Activated T-cell treated with anti-CD3 and anti-CD28 coated beads, Interleukin-2, amount 50 U/mL, for 1 hour (primary cell): ENCODE measurements around the gene RGS13.

Experiments
- DNase-seq: peaks from one replicate; pipeline ENCODE4 v3.0.0-alpha.2; 2020

RGS13 gene

DNA sequence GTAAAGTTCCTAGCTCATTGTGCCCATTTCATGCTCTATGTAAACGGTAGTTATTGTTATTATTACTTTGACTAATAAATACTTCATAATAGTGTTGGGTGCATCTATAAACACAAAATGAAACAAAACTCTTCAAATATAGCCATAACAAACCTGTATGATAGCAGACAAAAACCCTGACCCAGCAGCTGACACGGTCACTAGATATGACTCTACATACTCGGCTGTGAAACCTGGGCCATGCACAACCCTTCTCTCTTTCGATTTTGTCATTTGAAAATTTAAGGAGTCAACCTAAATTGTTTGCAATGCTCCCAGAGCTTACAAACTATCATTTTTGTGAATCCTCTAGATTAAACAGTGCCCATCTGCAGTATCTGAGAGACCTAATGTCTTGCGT, 8.0 kb upstream of the RGS13 start:
- DNase-seq, result no peak

DNA sequence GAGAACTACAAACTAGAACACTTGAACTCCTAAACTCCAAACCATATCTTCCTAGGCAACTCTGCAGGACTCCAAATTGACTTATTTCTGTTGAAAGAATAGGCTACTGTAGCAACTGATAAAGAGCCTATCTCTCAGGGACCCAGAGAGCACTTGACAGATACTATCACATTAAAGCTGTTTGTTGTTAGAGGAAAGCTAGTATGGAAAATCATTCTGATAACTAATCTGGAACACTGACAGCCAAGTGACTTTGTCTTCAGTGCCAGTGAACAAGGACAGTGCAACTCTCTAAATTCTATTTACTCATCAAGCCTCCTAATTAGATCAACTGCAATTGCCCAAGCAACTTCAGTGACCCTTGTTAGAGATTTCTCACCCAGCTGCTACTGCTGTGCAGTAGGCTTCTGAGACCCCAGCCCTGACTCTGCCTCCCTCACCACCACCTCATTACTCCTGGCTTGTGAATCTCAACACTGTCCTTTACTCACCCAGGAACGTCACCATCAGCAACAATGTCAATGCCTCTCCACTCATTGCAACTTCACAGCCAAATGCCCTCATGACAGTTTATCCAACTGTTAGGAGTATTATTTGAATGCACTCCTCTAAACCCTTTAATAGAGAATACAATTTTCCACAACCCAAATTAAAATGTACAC, 7.4 kb upstream of the RGS13 start:
- DNase-seq, result no peak

- DNase-seq, result no peak
Observed at GRCh38 chr1:192629612-192630011, 6.3 kb upstream of the RGS13 start.

DNA sequence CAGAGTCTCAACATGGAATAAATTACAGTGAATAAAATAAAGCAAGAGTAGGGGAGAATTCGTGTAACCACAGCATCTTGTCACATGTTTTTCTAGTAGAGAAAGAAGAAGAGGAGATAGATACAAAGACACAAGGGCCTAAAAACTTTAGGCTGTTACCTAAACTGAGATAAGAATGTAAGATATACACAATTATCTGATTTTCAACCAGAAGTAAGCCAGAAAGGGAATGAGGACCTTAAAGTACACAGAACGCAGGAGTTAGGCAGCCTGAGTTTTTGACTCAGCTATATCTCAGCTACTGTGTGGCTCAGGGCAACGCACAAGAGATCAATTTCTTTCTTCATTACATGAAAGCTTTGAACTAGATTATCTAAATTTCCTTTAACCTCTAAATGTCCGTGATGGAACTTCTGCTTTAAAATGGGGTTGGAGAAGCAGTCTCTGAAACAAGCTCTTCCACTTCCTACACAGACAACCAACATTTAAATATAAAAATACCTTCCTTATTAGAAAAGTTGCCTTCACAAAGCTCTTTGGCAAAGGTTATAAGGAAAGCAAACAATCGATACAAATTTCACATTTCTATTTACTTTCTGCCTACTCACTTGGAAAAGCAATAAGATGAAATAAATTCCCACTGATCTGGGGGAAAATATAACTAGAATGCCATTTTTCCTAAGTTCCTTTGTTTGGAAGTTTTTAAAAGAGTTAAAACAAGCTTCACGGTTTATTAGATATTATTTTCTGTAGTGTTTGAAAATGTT, 5.2 kb upstream of the RGS13 start:
- DNase-seq, result no peak

- no peak for DNase-seq
Observed at GRCh38 chr1:192631749-192632148, 4.2 kb upstream of the RGS13 start.

GRCh38 chr1:192632188-192632587, 3.8 kb upstream of the RGS13 start:
- no peak for DNase-seq

DNA sequence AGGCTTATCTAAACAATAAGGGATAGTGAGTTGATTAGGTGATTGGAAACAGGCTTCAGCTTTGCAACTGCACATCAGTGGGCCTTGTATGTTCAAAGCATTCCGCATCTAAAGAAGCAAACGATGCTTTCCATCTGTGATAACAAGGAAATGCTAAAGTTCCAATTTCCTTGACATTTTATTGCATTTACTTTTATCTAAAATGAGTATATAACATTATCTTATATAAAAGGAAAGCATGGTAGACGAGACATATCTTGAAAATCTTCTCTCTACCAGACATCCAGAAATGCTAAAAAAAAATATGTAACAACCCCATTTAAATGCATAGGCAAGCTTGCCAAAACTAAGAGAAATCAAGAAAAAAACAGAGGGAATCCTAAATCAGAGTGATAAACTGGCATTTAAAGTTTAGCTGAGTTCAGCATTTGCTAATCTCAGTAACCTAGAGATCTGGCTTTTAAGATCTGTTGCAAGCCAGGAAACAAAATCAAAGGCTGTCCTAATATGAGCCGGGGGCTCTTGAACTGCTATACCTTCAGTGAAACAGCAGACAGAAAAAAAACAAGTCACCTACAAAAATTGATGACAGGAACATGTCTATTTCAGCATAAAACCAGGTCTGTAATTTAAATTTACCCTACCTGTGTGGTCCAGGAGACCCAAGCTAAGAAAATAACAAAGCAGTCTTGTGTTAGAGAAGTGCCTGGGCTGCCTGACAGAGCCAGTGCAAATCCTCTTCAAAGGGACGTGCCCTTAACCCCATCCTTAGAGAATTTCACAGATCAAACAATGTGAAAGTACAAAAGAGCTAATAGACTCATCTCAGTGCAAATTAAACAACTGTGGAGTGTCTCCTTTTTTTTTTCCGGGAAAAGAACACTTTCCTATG, 3.1 kb upstream of the RGS13 start:
- no peak for DNase-seq

DNA sequence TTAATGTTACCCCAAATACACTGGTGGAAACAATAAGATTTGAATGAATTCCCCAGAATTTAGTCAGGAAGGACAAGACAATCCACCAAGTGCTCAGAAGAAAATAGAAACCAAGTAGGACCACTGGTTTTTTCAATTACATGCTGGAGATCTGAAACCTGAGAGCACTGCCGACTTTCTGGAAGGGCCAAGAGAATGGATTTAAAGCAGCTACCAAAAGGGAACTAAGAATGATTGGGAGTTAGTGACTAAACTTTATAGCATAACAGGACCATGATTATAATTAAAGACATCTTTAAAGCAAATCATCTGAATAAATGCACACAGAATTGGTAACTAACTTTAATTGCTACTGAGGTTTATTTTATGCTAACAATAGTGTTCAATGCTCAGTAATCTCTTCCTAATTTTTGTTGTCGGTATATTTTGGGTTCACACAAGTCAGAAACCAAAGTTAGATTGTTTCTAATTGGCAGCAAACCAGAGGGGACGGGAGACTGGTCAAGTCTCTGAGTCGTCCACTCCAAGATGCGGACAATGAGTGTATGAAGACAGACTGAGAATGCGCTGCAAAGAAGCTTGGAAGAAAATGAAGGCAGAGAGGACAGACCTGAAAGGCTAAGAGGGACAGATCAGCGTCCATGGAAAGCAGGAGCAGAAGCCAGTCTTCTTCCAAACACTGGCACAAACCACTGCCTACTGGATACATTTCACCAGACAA, 2.3 kb upstream of the RGS13 start:
- DNase-seq, result no peak

DNA sequence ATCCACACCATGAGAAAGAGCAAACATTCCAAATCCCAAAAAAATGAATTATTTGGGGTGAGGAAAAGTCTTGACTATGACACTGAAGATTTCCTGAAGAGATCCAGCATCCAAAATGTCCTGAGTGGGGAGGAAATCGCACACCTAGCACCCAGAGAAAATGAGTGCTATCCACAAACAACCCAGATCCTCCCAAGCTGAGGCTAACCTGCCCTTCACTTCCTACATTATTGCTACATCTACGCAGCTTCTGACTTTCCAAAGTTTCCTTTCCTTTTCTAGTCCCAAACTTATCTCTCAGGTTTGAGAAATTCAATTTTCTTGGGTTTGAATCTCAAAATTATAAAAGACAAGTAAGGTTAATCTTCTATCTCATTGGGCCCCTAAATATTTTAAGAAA, 906 bp upstream of the RGS13 start:
- no peak for DNase-seq

- DNase-seq, result no peak
Observed at GRCh38 chr1:192639607-192640368, 3.8 kb downstream of the RGS13 start.

DNA sequence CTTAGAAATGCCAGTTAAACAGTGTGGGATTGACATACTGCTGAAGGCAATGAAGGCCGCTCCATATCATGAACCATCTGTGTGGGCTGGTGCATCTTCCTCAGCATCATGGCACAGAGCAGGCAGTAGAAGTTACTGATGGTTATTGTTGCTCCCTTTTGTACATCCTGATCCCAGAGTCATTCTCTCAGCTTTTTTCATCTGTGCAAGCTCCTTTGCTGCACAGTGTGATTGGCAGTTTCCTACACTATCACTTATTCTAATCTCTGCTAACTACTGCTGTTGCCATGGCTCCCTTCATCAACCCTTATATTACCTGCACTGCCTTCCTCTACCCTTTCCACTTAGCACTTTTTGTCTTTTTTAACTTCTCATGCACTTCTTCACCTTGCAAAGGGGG, 16.2 kb downstream of the RGS13 start:
- no peak for DNase-seq

- no peak for DNase-seq
Observed at GRCh38 chr1:192654120-192654519, 18.2 kb downstream of the RGS13 start.

DNA sequence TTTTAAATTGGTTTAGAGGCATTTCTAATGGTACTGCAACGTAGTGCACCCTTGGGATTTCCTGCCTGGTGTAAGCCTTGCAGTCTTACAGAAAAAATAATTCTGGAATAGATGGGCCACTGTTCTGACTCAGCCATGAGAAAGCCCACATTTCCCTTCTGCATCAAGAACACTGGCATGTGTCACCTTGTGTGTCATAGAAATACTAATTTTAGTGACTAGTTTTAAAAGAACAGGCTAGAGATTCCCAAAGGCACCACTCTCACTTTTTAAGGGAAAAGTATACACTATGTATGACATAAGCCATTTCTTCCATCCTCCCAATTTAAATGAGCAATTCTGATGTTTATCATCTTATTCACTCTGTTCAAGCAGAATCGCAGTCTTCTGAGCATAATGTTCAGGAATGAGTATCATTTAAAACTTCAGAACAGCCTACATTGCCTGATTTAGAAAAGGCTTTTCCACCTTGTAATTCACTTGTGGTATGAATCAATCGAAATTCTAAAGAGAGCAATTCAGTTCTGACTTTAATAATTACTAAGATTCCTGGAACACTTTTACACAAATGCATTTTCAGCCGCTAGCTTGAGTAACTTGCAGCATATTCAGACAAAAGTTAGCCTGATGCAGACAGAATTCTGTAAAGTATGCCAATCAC, 18.8 kb downstream of the RGS13 start:
- no peak for DNase-seq

- no peak for DNase-seq
Observed at GRCh38 chr1:192657760-192658159, 21.8 kb downstream of the RGS13 start.

DNA sequence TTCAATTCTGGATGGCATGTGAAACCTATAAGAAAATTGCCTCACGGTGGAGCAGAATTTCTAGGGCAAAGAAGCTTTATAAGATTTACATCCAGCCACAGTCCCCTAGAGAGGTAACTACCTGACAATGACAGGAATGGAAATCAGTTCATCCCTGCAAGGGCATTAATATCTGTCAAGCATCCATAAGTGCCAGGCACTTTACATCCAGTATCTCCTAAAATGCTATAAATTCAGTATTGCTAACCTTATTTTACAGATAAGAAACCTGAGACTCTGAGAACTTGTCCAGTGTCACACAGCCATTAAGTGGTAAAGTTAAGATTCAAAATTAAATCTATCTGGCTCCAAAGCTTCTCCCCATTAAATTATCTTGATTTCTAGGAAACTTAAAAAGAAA, 22.3 kb downstream of the RGS13 start:
- no peak for DNase-seq

- DNase-seq, result no peak
Observed at GRCh38 chr1:192660613-192661012, 24.7 kb downstream of the RGS13 start.

- DNase-seq, result no peak
Observed at GRCh38 chr1:192668409-192668983, 32.5 kb downstream of the RGS13 start.

GRCh38 chr1:192669174-192669573, 33.2 kb downstream of the RGS13 start:
- no peak for DNase-seq

- DNase-seq, result no peak
Observed at GRCh38 chr1:192675716-192676115, 39.8 kb downstream of the RGS13 start.

GRCh38 chr1:192678099-192678498, 42.2 kb downstream of the RGS13 start:
- no peak for DNase-seq

- no peak for DNase-seq
Observed at GRCh38 chr1:192682335-192682734, 46.4 kb downstream of the RGS13 start.
